G401 (cell line): Measurements from ENCODE around the gene ATP6V0C. TPM values are rescaled to one million over a fixed set of nuclear protein-coding genes. Genes with fewer than 3 reads are reported as not detected.
"Not testable (repeated sequence)": the region's sequence is repeated elsewhere in the genome, so short reads cannot be mapped to it uniquely, and the experiment has no call there.

Source experiments
- DNase-seq: peaks from one replicate; pipeline ENCODE4 v3.0.0-alpha.2; 2015; ENCODE audit warnings: low spot score
- in situ Hi-C: cut with HindIII; loops from 2 replicates; pipeline ENCODE4 v1.10.0; 2016; ENCODE audit warnings: low sequenced_read_pairs, mixed read lengths
- total RNA-seq: library from RNA; depleted of rRNA; stranded (reverse); fragments of >200 nt; shearing (Covaris generic); gene quantifications from 2 replicates; pipeline ENCODE4 v1.2.3, GENCODE V29; 2014

The ATP6V0C gene
- total RNA-seq, 1 experiment from 2014 or later = 41.8 TPM

- no peak for DNase-seq
- in situ Hi-C loops = no loop called here
Measured at GRCh38 chr16:2473999-2474876, 39.5 kb upstream of the ATP6V0C start.

GRCh38 chr16:2474877-2475412 is 38.8 kb upstream of the ATP6V0C start, which contains the start of gene TBC1D24:
Gene TBC1D24 (plus strand): TSS chr16:2475127. CDS start chr16:2496149, 21,022 bp downstream.
- in situ Hi-C loops = no loop called here
- peak; percentile 79 for DNase-seq

GRCh38 chr16:2475413-2476344 is 38.1 kb upstream of the ATP6V0C start:
- in situ Hi-C loops = no loop called here

GRCh38 chr16:2476345-2476720 is 37.4 kb upstream of the ATP6V0C start:
- no peak for DNase-seq
- in situ Hi-C loops = no loop called here

More at GRCh38 chr16:2475413-2476344, 38.1 kb upstream of the ATP6V0C start:
- DNase-seq = peak; percentile 52

- in situ Hi-C loops = no loop called here
- DNase-seq = no peak
Measured at GRCh38 chr16:2476741-2477140, 37.0 kb upstream of the ATP6V0C start.

GRCh38 chr16:2477327-2477726 is 36.4 kb upstream of the ATP6V0C start:
- in situ Hi-C loops = no loop called here

GRCh38 chr16:2478279-2478678 is 35.5 kb upstream of the ATP6V0C start:
- in situ Hi-C loops = no loop called here
- DNase-seq = no peak

More at GRCh38 chr16:2477327-2477726, 36.4 kb upstream of the ATP6V0C start:
- DNase-seq = no peak

GRCh38 chr16:2479996-2480395 is 33.8 kb upstream of the ATP6V0C start:
- DNase-seq, in situ Hi-C loops: not testable (repeated sequence)

- in situ Hi-C loops = no loop called here
- DNase-seq = no peak
Measured at GRCh38 chr16:2480948-2481347, 32.8 kb upstream of the ATP6V0C start.

- DNase-seq = no peak
- in situ Hi-C loops = no loop called here
Measured at GRCh38 chr16:2481676-2482075, 32.1 kb upstream of the ATP6V0C start.

GRCh38 chr16:2482249-2482648 is 31.5 kb upstream of the ATP6V0C start:
- DNase-seq = no peak
- in situ Hi-C loops = no loop called here

- DNase-seq = peak; percentile 89
- in situ Hi-C loops = no loop called here
Measured at GRCh38 chr16:2482708-2483534, 30.8 kb upstream of the ATP6V0C start.

GRCh38 chr16:2483939-2484897 is 29.5 kb upstream of the ATP6V0C start:
- no peak for DNase-seq
- in situ Hi-C loops = no loop called here

GRCh38 chr16:2484898-2485508 is 28.7 kb upstream of the ATP6V0C start:
- in situ Hi-C loops = no loop called here
- no peak for DNase-seq

- in situ Hi-C loops = no loop called here
- DNase-seq = peak; percentile 55
Measured at GRCh38 chr16:2485811-2486507, 27.8 kb upstream of the ATP6V0C start.

GRCh38 chr16:2486645-2487516 is 26.9 kb upstream of the ATP6V0C start:
- peak; percentile 80 for DNase-seq
- in situ Hi-C loops = no loop called here
